Fibroblast of skin of right quadriceps (primary cell): ENCODE measurements around the gene AGBL3.
"Not testable (repeated sequence)": the region's sequence is repeated elsewhere in the genome, so short reads cannot be mapped to it uniquely, and the experiment has no call there.

ENCODE experiments used
- DNase-seq: peaks from one replicate; pipeline ENCODE4 v3.0.0-alpha.2; 2013

Gene AGBL3

GRCh38 chr7:134966691-134967090 is 19.6 kb upstream of the AGBL3 start:
- no peak for DNase-seq

GRCh38 chr7:134968110-134968509 is 18.2 kb upstream of the AGBL3 start:
- no peak for DNase-seq

- DNase-seq, result not testable (repeated sequence)
Observed at GRCh38 chr7:134981645-134982044, 4.7 kb upstream of the AGBL3 start.

- no peak for DNase-seq
Observed at GRCh38 chr7:134985894-134986362, 380 bp upstream of the AGBL3 start.

- DNase-seq, result no peak
Observed at GRCh38 chr7:134988161-134988560, 1.9 kb downstream of the AGBL3 start.

- DNase-seq, result no peak
Observed at GRCh38 chr7:134991469-134992339, 5.4 kb downstream of the AGBL3 start.

- no peak for DNase-seq
Observed at GRCh38 chr7:134992626-134993179, 6.4 kb downstream of the AGBL3 start.

GRCh38 chr7:134993877-134994456 is 7.7 kb downstream of the AGBL3 start:
- no peak for DNase-seq

- no peak for DNase-seq
Observed at GRCh38 chr7:134995239-134996096, 9.2 kb downstream of the AGBL3 start.

- DNase-seq, result no peak
Observed at GRCh38 chr7:134996097-134996550, 9.8 kb downstream of the AGBL3 start.

- no peak for DNase-seq
Observed at GRCh38 chr7:134997214-134997885, 11.0 kb downstream of the AGBL3 start.

GRCh38 chr7:134999136-134999535 is 12.8 kb downstream of the AGBL3 start:
- DNase-seq, result no peak

- peak; percentile 36 for DNase-seq
Observed at GRCh38 chr7:135001390-135002165, 15.3 kb downstream of the AGBL3 start.

GRCh38 chr7:135012229-135012628 is 25.9 kb downstream of the AGBL3 start:
- no peak for DNase-seq

- DNase-seq, result no peak
Observed at GRCh38 chr7:135023622-135024021, 37.3 kb downstream of the AGBL3 start.

- DNase-seq, result no peak
Observed at GRCh38 chr7:135035252-135035651, 48.9 kb downstream of the AGBL3 start.

GRCh38 chr7:135067017-135067416 is 80.7 kb downstream of the AGBL3 start:
- DNase-seq, result not testable (repeated sequence)

- no peak for DNase-seq
Observed at GRCh38 chr7:135074096-135074495, 87.8 kb downstream of the AGBL3 start.

- DNase-seq, result no peak
Observed at GRCh38 chr7:135074531-135074930, 88.2 kb downstream of the AGBL3 start.

- DNase-seq, result no peak
Observed at GRCh38 chr7:135075716-135076115, 89.4 kb downstream of the AGBL3 start.

- DNase-seq, result no peak
Observed at GRCh38 chr7:135076882-135077281, 90.6 kb downstream of the AGBL3 start.

- no peak for DNase-seq
Observed at GRCh38 chr7:135077642-135078041, 91.3 kb downstream of the AGBL3 start.
